ES-I3 (cell line): ENCODE data around the gene EPB41.

ENCODE experiments used
- H3K36me3 ChIP-seq: 2 replicates; pipeline ENCODE4 v1.6.1; 2013; ENCODE audit warnings: mild to moderate bottlenecking, low read length, control low read depth, moderate library complexity; ENCODE audit not compliant: insufficient read depth
- H3K4me1 ChIP-seq: 2 replicates; pipeline ENCODE4 v1.6.1; 2013; ENCODE audit warnings: mild to moderate bottlenecking, control low read depth, low read length; ENCODE audit not compliant: insufficient read depth
- H3K9ac ChIP-seq: 2 replicates; pipeline ENCODE4 v1.6.1; 2013; ENCODE audit warnings: low read depth, mild to moderate bottlenecking, low read length, moderate library complexity
- H3K9me3 ChIP-seq: 2 replicates; pipeline ENCODE4 v1.6.1; 2013; ENCODE audit warnings: mild to moderate bottlenecking, low read length, moderate library complexity; ENCODE audit not compliant: control insufficient read depth, insufficient read depth

The EPB41 gene

DNA sequence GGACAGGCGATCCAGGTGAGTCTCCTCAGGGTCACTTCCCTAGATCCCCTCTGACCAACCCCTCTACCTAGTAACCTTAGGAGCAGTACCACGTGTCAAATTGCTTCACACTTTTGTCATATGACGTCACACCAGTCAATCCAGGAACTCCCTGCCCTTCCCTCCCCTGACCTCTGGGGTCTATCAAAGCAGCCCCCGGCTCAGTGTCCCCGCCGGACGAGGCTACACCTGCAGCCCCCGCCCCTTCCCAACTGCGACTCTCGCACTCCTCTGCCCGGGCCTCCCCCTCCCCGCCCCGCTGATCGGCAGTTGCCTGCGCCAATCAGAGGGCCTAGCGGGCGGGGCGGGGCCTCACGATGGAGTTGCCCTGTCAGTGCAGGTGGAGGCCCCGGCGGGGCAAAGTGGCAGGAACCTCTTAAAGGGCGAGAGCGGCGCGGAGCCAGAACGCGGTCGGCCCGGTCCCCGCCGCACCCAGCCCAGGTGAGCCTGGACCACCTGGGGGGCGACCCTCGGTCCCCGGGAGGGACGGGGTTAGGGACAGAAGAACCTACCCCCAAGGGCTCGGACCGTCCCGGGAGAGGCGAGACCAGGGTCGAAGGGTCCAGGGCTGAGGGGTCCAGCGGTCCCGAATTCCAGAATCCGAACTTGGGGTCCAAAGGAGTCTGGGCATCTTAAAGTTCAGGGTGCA lies 27.5 kb upstream of the EPB41 start:
- H3K9me3 ChIP-seq, result no peaks in the 10 kb centered on the region
- H3K9ac ChIP-seq, result peak overlapping the region; percentile 83; the same call in 1 of the 2 replicates
- peaks cover 37% of the 10 kb centered on the region for H3K4me1 ChIP-seq
- H3K36me3 ChIP-seq, result no peaks in the 10 kb centered on the region

DNA sequence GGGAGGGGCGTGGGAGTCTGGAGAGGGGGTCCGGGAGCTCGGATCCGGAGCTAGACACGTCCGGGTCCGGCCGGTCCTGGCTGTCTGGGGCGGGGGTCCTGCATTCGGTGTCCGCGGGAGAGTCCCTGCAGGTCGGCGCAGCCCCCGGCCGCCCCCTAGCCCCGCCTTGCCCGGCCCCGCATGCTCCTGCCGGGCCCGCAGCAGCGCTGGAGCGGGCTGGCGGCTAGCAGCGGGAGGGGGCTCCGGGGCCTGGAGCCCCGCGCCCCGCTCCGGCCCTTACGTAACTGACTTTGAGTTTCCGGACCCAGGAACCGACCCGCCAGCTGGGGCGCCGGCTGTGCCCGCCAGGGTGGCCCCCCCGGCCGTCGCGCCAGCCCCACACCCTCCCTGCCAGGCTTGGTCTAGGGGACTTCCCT lies 26.9 kb upstream of the EPB41 start:
- H3K9ac ChIP-seq, result peak overlapping the region; percentile 83
- H3K4me1 ChIP-seq, result peaks cover 34% of the 10 kb centered on the region

GRCh38 chr1:28887835-28888682 lies 26.3 kb upstream of the EPB41 start:
- Histone ChIP-seq H3K36me3 (no peaks in the 10 kb centered on the region), H3K9ac (peak overlapping the region; percentile 83), H3K9me3 (no peaks in the 10 kb centered on the region), H3K4me1 (peaks cover 32% of the 10 kb centered on the region)

More for the DNA sequence above, 26.9 kb upstream of the EPB41 start:
- Histone ChIP-seq H3K36me3 (no peaks in the 10 kb centered on the region), H3K9me3 (no peaks in the 10 kb centered on the region)

- no peaks in the 10 kb centered on the region for H3K9me3 ChIP-seq
- H3K4me1 ChIP-seq, result peaks cover 28% of the 10 kb centered on the region
- no peaks in the 10 kb centered on the region for H3K36me3 ChIP-seq
- H3K9ac ChIP-seq, result no peak overlapping the region
Observed at GRCh38 chr1:28888915-28889314, 25.5 kb upstream of the EPB41 start.

DNA sequence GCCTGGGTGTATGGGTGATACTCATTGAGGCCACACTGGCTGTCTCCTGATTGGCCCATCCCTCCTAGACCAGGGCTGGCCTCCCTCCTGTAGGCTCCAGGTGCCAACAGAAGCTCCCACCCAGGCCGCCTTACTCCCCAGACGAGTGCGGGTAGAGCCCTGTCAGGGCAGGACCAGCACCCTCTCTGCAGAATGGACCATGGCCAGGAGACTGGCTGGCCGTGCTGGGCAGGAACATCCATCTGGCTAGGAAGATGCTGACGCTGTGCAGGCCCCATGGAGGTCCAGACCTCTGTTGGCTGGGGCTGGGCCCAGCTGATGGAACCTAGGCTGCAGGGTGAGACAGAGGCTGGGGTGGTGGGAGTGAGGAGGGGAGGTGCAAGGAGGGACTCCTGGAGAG lies 25.0 kb upstream of the EPB41 start:
- Histone ChIP-seq H3K36me3 (no peaks in the 10 kb centered on the region), H3K4me1 (peaks cover 26% of the 10 kb centered on the region), H3K9me3 (no peaks in the 10 kb centered on the region), H3K9ac (no peak overlapping the region)

DNA sequence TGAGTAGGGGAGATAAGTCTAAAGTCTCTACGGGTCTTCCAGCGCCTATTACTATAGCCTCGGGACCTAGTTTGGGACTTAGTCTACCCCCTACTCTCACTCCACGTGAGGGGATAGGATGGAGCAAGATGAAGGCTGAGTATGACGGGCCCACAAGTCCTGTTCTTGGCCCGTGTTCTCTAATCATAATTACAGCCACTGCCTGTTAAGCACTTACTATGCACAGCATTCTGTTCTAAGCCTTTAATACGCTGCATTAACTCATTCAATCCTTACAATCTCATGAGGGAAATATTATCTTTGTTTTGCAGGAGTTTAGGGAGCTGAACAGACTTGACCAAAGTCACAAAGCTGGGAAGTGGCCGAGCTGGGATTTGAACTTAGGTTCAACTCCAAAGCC lies 23.9 kb upstream of the EPB41 start:
- Histone ChIP-seq H3K36me3 (no peaks in the 10 kb centered on the region), H3K4me1 (peaks cover 21% of the 10 kb centered on the region), H3K9ac (no peak overlapping the region), H3K9me3 (no peaks in the 10 kb centered on the region)

DNA sequence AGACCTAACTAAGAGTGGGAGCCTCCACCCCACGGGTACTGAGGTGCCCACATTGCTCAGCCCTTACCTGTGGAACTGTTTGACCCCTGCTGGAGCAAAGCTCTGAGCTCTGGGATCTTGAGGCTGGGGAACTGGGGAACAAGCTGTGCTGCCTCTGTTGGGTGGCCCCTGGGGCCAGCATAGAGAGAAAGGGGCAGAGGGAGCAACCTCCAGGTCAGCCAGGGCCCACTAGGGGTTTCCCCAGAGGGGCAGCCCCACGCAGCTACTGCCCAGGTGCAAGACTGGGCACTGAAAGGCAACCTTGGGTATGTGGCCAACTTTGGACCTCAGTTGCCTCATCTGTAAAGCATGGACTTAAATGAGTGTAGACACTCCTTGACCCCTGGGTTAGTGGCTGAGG lies 23.5 kb upstream of the EPB41 start:
- Histone ChIP-seq H3K36me3 (no peaks in the 10 kb centered on the region), H3K9ac (no peak overlapping the region), H3K4me1 (peaks cover 17% of the 10 kb centered on the region), H3K9me3 (no peaks in the 10 kb centered on the region)

GRCh38 chr1:28891256-28891655 lies 23.1 kb upstream of the EPB41 start:
- peaks cover 13% of the 10 kb centered on the region for H3K4me1 ChIP-seq
- H3K9me3 ChIP-seq, result no peaks in the 10 kb centered on the region
- no peaks in the 10 kb centered on the region for H3K36me3 ChIP-seq
- H3K9ac ChIP-seq, result no peak overlapping the region

GRCh38 chr1:28893403-28894102 lies 20.8 kb upstream of the EPB41 start:
- Histone ChIP-seq H3K9ac (no peak overlapping the region), H3K36me3 (no peaks in the 10 kb centered on the region), H3K4me1 (peaks cover 10% of the 10 kb centered on the region; the same call in 1 of the 2 replicates), H3K9me3 (no peaks in the 10 kb centered on the region)

- Histone ChIP-seq H3K9me3 (no peaks in the 10 kb centered on the region), H3K4me1 (peaks cover 10% of the 10 kb centered on the region; the same call in 1 of the 2 replicates), H3K36me3 (no peaks in the 10 kb centered on the region), H3K9ac (no peak overlapping the region)
Observed at GRCh38 chr1:28894785-28895184, 19.6 kb upstream of the EPB41 start.

- Histone ChIP-seq H3K4me1 (peaks cover 10% of the 10 kb centered on the region; the same call in 1 of the 2 replicates), H3K9me3 (no peaks in the 10 kb centered on the region), H3K9ac (no peak overlapping the region), H3K36me3 (no peaks in the 10 kb centered on the region)
Observed at GRCh38 chr1:28895896-28896608, 18.3 kb upstream of the EPB41 start.

DNA sequence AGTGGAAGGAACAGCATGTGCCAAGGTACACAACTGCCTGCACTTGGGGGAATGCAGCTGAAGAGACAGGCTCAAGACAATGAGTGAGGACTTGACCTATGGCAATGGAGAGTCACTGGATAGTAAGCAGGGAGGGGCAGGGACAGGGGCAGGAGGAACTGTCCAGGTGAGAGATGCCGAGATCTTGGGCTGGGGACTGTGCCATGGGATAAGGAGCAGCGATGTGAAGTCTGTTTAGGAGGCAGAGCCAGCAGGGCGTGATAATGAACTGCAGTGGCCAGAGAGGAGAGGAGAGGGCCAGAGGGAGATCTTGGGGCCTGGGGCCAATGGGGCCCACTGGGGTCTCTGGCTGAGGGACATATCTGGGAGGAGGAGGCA lies 17.8 kb upstream of the EPB41 start:
- Histone ChIP-seq H3K9me3 (no peaks in the 10 kb centered on the region), H3K9ac (no peak overlapping the region), H3K4me1 (peaks cover 10% of the 10 kb centered on the region; the same call in 1 of the 2 replicates), H3K36me3 (no peaks in the 10 kb centered on the region)

DNA sequence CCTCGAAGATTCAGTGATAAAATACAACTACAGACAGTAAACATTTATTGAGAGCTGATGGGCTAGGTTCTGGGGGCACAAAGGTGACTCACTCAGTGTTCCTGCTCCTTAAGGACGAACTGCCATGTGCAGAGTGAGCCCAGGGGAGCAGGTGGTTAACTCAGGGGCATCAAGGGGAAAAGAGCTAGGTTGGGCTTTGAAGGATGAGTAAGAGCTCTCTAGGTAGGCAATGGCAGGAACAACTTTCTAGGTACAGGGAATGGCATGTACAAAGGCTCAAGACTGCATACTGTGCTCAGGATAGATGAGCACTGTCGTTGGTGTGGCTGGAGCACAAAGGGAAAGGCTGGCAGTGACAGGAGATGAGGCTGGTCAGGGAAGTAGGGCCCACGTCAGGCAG lies 16.6 kb upstream of the EPB41 start:
- Histone ChIP-seq H3K9ac (no peak overlapping the region), H3K36me3 (no peaks in the 10 kb centered on the region), H3K4me1 (peaks cover 10% of the 10 kb centered on the region; the same call in 1 of the 2 replicates), H3K9me3 (no peaks in the 10 kb centered on the region)

DNA sequence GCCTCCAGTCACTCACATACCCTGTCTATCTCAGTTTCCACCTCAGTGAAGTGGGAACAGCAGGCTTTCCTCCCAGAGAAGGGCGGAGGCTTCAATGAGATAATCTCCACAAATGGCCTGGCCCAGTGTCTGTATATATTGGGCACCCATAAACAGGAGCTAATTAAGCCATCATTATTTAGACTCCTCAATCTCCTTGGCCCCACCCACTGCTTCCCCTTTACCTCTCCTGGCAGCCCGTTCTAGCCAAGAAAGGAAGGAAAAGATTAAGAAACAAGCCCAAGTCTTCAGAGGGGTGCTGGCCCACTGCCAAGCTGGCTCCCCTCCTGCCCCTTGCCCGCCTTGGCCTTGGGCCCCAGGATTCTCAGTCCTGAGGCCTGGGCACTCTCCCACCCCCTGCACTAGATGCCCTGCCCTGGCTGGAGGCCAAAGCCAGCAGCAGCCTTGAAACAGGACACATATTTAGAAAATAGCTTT lies 15.9 kb upstream of the EPB41 start:
- H3K36me3 ChIP-seq, result no peaks in the 10 kb centered on the region
- H3K9me3 ChIP-seq, result no peaks in the 10 kb centered on the region
- H3K9ac ChIP-seq, result no peak overlapping the region
- peaks cover 8% of the 10 kb centered on the region; the same call in 1 of the 2 replicates for H3K4me1 ChIP-seq
